Spinal cord (tissue), 10 donors: ENCODE data around the gene GDPD5. TPM values are rescaled to one million over a fixed set of nuclear protein-coding genes. Genes with fewer than 3 reads are reported as not detected.

Source experiments
- DNase-seq, 6 donors: peaks; one replicate each; pipeline versions ENCODE4 v3.0.0 to v3.0.0-alpha.2; 2013 to 2015; ENCODE audit warnings: low spot score in 6 of 6, low read depth in 4 of 6
- H3K27ac ChIP-seq: one replicate; pipeline ENCODE4 v1.5.1; 2013; ENCODE audit warnings: low read depth, low read length, control low read depth
- H3K27me3 ChIP-seq: one replicate; pipeline ENCODE4 v1.6.1; 2013; ENCODE audit warnings: low read length; ENCODE audit not compliant: control insufficient read depth, insufficient read depth
- H3K36me3 ChIP-seq: one replicate; pipeline ENCODE4 v1.6.1; 2013; ENCODE audit warnings: low read length; ENCODE audit not compliant: control insufficient read depth, insufficient read depth
- H3K4me1 ChIP-seq: one replicate; pipeline ENCODE4 v1.6.1; 2013; ENCODE audit warnings: low read length; ENCODE audit not compliant: control insufficient read depth, insufficient read depth
- H3K4me3 ChIP-seq: one replicate; pipeline ENCODE4 v1.5.1; 2013; ENCODE audit warnings: low read depth, low read length, control low read depth
- H3K9me3 ChIP-seq: one replicate; pipeline ENCODE4 v1.6.1; 2013; ENCODE audit warnings: low read length; ENCODE audit not compliant: control insufficient read depth, insufficient read depth
- WGBS: methylation state at CpG from one replicate; pipeline ENCODE4 v1.1.5; 2013; ENCODE audit warnings: missing lambda C conversion rate; ENCODE audit not compliant: insufficient coverage; 5-methylcytosine and 5-hydroxymethylcytosine counted together
- polyA plus RNA-seq, 2 donors: library from polyadenylated mRNA; unstranded; fragments of 120-200 nt; gene quantifications; one replicate each; pipeline ENCODE4 v1.2.1, GENCODE V29; 2013; ENCODE audit not compliant: insufficient read length in 2 of 2
- total RNA-seq, 2 donors: library from RNA; depleted of rRNA in 1 of 2; stranded (reverse); fragments of 120-200 nt in 1 of 2; fragments of >200 nt in 1 of 2; gene quantifications; one replicate each; pipeline versions ENCODE4 v1.2.3 to v1.2.4, GENCODE V29; 2013 to 2014
- donor health status: healthy.

Gene GDPD5
- total and polyA plus RNA-seq, 4 donors: 13.7 to 48.4 (median 32.1) TPM

DNA sequence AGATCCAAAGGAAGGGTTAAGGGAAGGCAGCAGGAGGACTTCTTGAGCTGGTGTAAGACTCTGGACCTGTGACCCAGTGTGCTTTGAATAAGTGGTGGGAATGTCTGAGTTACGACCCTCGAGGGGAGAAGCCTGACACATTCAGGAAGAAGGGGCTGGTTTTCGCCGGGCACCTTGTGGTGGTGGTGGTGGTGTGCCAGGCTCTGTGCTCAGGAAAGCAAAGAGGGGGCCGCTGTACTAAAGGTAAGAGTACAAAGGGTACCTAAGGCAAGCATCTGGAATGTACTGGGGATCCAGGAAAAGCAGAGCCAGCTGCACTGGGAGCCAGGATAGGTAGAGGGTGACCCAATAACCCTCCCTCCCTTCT lies 99.0 kb downstream of the GDPD5 start:
- 87% methylated on average over 4 of the region's 5 CpGs for WGBS
- Histone ChIP-seq H3K27ac (no peak overlapping the region), H3K4me1 (peaks cover 18% of the 10 kb centered on the region), H3K9me3 (peaks cover 2% of the 10 kb centered on the region), H3K36me3 (peaks cover 30% of the 10 kb centered on the region), H3K27me3 (peaks cover 23% of the 10 kb centered on the region), H3K4me3 (no peak overlapping the region)
- DNase-seq: no peak

DNA sequence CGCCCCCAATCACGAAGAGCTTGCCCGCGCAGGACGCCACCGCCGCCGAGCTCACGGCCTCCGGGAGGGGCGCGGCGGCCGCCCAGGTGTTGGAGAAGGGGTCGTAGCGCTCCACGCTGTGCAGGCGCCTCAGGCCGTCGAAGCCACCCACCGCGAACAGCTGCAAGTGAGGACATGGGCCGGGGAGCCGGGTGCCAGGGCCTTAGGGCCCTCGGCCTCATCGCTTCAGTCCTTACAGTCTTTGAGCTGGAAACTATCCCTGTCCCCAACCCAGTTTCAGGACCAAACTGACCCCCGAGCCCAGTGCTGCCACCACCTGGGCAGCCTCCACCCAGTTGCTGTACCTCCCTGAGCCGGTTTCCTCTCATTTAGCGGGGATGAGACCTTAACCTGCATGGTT lies 100.3 kb downstream of the GDPD5 start:
- DNase-seq: no peak
- H3K4me3 ChIP-seq: no peak overlapping the region
- H3K9me3 ChIP-seq: peaks cover 2% of the 10 kb centered on the region
- 43% methylated on average over 27 of the region's 29 CpGs for WGBS
- peaks cover 40% of the 10 kb centered on the region for H3K36me3 ChIP-seq
- no peak overlapping the region for H3K27ac ChIP-seq
- H3K27me3 ChIP-seq: peaks cover 10% of the 10 kb centered on the region
- peaks cover 20% of the 10 kb centered on the region for H3K4me1 ChIP-seq

DNA sequence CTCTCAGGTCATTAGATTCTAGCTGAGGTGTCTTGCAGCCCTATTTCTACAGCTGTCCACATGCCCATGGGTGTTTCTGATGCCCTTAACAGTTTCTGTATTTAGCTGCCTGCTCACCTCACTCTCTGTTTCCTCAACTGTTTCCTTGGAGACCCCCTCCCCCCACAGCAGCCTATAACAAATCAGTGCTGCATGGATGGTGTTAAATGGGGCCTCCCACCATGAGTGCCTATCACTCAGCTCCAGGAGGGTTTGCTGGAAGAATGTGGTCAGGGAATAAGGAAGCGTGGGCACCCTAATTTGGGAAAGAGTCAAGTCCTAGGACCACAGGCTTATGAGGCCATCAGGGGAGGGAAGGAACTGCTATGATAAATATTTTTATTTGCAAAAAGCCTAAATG lies 101.3 kb downstream of the GDPD5 start:
- Histone ChIP-seq H3K4me3 (no peak overlapping the region), H3K36me3 (peaks cover 43% of the 10 kb centered on the region), H3K27me3 (peaks cover 6% of the 10 kb centered on the region), H3K27ac (no peak overlapping the region), H3K4me1 (peaks cover 19% of the 10 kb centered on the region), H3K9me3 (peaks cover 2% of the 10 kb centered on the region)
- DNase-seq: peak in 1 of 6 donors; percentile 71
- no CpG with 5 or more reads among the region's 1 CpG for WGBS

DNA sequence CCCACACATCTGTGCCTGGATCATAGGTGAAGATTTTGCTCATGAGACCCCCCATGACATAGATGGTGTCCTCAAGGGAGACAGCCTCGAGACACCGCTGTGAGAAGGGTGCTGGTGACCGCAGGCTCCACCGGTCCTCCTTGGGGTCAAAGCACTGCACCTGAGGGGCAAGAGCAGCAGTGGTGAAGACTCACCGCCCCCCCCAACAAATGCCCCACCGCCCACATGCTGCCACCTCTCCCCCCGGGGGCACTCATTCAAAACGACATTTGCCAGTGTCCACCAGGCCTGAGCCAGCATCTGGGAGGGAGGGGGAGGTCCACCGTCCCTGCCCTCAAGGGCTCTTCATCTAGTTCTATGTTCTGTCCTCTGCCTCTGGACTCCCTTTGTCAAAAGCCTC lies 102.0 kb downstream of the GDPD5 start:
- no peak overlapping the region for H3K27ac ChIP-seq
- no peak for DNase-seq
- WGBS: 50% methylated on average over 2 of the region's 9 CpGs
- H3K4me1 ChIP-seq: peaks cover 16% of the 10 kb centered on the region
- peaks cover 44% of the 10 kb centered on the region for H3K36me3 ChIP-seq
- no peaks in the 10 kb centered on the region for H3K27me3 ChIP-seq
- H3K4me3 ChIP-seq: no peak overlapping the region
- no peaks in the 10 kb centered on the region for H3K9me3 ChIP-seq

DNA sequence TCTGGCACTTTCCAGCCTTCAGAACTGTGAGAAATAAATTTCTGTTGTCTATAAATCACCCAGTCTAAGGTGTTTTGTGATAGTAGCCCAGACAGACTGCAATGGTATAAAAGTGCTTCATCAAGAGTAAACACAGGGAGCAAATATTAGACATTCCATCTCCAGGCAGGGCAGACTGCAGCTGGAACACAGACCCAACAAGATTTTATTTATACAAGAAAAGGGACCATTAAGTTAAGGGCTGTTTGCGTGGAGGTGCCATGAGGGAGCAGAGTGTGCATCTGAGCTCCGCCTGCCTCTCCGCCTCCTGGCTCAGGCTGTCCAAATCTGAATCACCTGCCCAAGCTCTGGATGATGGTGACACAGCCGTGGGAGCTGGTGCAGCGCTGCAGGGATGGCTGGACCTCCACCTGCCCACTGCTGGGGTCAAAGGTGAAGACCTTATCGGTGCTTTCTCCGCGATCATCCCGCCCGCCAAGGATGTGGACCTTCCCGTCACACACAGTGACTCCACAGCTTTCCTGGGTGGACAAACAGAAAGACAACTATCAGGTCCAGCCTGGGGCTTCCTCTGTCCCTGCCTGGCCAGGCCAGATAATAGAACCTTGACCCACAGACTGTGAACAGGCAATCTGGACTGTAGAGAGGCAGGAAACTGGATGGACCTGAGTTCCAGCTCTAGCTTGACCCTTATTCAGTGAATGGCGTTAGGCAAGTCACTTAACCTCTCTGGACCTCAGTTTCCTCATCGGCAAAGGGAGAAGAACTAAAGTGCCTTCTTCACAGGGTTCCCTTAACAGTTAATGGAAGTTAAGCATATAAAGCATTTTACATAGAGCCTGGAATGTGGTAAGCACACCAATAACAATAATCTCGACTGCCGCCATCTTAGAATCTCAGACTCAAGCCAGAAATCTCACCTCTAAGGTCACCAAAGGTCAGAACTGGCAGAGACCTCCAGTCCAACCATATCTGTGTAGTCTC lies 103.2 kb downstream of the GDPD5 start:
- Histone ChIP-seq H3K4me1 (peaks cover 16% of the 10 kb centered on the region), H3K36me3 (peaks cover 52% of the 10 kb centered on the region), H3K9me3 (no peaks in the 10 kb centered on the region), H3K27me3 (no peaks in the 10 kb centered on the region), H3K4me3 (no peak overlapping the region), H3K27ac (peak overlapping the region; percentile 13)
- DNase-seq: no peak
- WGBS: 90% methylated on average over 12 of the region's 15 CpGs

DNA sequence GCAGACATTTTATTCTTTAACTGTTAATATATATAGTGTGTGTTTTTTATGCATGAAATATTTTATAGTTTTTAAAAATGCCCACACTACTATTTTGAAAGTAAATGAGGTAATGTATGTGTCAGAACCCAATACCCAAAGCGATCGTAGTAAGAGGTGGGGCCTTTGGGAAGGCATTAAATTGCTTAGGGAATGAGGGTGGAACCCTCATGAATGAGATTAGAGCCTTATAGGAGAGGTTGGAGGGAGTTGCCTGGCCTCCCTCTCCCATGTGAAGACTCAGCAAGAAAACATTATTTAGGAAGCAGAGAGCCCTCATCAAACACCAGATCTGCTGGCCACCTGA lies 103.9 kb downstream of the GDPD5 start:
- Histone ChIP-seq H3K4me3 (no peak overlapping the region), H3K27ac (peak overlapping the region; percentile 41), H3K27me3 (no peaks in the 10 kb centered on the region), H3K4me1 (peaks cover 16% of the 10 kb centered on the region), H3K36me3 (peaks cover 54% of the 10 kb centered on the region), H3K9me3 (no peaks in the 10 kb centered on the region)
- no peak for DNase-seq
- WGBS: 93% methylated on average over 2 of the region's 2 CpGs

DNA sequence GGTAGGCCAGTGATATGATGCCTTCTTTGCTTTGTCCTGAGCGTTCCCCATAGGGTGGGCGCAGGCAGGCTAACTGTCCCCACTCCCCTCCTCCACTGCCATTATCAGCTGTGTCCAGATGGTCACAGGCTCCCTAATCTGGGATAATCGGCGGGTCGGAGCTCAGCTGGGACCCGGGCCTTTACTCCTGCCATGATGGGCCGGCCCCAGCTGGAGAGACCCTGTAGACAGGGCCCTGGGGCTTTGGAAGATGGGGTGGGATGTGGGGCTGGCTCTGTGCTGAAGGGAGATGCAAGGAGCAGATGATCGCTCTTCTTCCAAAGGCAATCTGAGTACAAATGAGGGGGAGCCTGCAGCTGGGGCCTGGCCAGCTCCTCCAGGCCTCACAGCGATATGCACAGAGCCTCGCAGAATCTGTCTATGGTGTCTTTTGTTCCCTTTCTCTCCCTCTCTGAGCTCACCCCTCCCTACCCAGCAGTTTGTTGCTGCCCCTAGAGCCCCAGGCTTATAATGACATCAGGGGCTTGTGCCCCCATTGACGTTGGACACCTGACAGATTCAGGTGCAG lies 104.6 kb downstream of the GDPD5 start:
- Histone ChIP-seq H3K27ac (peak overlapping the region; percentile 41), H3K9me3 (no peaks in the 10 kb centered on the region), H3K36me3 (peaks cover 55% of the 10 kb centered on the region), H3K4me1 (peaks cover 16% of the 10 kb centered on the region), H3K4me3 (no peak overlapping the region), H3K27me3 (no peaks in the 10 kb centered on the region)
- WGBS: 37% methylated on average over 8 of the region's 11 CpGs
- peak in 2 of 6 donors; percentile 71 to 74 for DNase-seq

DNA sequence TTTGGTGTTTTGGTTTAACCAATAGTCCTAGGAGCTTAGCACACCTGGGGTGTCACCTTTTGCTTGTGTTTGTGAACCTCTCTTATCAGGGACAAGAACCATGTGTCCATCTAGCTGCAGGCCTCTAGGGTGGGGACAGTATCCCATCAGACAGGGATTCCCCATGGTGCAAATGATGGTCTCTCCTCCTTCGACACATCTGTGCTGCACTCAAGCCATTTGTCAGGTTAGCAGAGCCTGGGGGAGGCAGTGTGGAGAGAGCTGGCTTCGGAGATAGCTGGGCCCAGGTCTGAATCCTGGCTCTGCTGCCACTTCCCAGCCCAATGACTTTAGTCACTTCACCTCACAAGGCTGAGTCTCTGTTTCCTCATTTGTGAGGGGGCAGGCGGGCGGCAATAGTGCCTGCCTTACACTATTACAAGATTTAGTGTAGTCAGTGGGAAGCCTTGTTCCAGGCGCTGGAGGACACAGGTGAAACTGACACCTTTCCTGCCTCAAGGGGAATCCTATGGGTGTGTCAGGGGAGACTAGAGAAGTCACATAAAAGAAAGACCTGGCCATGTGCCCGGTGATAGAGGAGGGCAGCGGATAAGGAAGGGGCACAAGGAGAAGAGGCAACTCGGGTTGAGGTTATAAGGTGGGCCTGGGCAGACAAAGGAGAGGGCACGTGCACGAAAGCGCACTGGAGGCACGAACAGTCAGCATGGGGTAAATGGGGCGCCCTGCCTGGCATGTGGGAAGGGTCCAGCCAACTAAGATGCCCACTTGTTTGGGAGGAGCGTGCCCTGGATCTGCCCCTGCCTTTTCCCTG lies 105.3 kb downstream of the GDPD5 start:
- Histone ChIP-seq H3K36me3 (peaks cover 54% of the 10 kb centered on the region), H3K9me3 (no peaks in the 10 kb centered on the region), H3K4me1 (peaks cover 16% of the 10 kb centered on the region), H3K27me3 (no peaks in the 10 kb centered on the region), H3K4me3 (no peak overlapping the region), H3K27ac (peak overlapping the region; percentile 41)
- DNase-seq: no peak
- 75% methylated on average over 12 of the region's 14 CpGs for WGBS

DNA sequence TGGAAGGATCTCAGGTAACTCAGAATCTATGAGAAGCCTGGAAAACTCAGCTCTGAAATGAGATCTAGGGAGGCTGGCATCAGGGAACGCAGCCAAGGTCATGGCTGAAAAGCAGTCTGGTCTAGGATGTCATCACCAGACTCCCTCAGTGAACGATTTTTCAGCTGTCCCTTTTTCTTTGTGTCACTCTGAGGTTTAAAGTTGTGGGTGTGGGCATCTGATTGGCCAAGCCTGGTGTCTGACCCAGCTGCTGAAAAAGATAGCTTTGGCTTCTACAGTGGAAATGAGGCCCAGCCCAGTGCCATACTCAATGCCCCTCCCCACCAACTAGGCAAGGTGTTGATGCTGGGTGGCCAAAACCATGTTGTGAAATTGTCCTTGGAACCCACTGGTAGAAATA lies 111.9 kb downstream of the GDPD5 start:
- 92% methylated on average over 1 of the region's 2 CpGs for WGBS
- DNase-seq: no peak
- Histone ChIP-seq H3K36me3 (peaks cover 53% of the 10 kb centered on the region), H3K4me1 (no peaks in the 10 kb centered on the region), H3K27ac (no peak overlapping the region), H3K27me3 (no peaks in the 10 kb centered on the region), H3K9me3 (no peaks in the 10 kb centered on the region), H3K4me3 (no peak overlapping the region)
